MV-4-11 (cell line): ENCODE measurements around the gene ZNF524.

Source experiments
- DNase-seq: peaks from one replicate; lab custom pipeline; 2025; lab: John Stamatoyannopoulos, UW

ZNF524 gene

GRCh38 chr19:55602104-55603001, 2.3 kb downstream of the ZNF524 start:
- DNase-seq: no peak

- no peak for DNase-seq
Observed at GRCh38 chr19:55603115-55603514, 3.0 kb downstream of the ZNF524 start.

GRCh38 chr19:55603581-55604292, 3.6 kb downstream of the ZNF524 start:
- DNase-seq: no peak

GRCh38 chr19:55605207-55605636, 5.1 kb downstream of the ZNF524 start:
- peak; percentile 98 for DNase-seq

- DNase-seq: peak; percentile 75
Observed at GRCh38 chr19:55605637-55606470, 5.8 kb downstream of the ZNF524 start, which contains the start of gene ZNF865. Gene ZNF865 (plus strand): TSS chr19:55605647. CDS start chr19:55613619, 7,972 bp downstream.

GRCh38 chr19:55606471-55606787, 6.3 kb downstream of the ZNF524 start:
- DNase-seq: no peak

GRCh38 chr19:55606817-55607216, 6.7 kb downstream of the ZNF524 start:
- no peak for DNase-seq

GRCh38 chr19:55609326-55609725, 9.2 kb downstream of the ZNF524 start:
- no peak for DNase-seq

GRCh38 chr19:55611300-55611982, 11.4 kb downstream of the ZNF524 start:
- no peak for DNase-seq

- DNase-seq: peak; percentile 51
Observed at GRCh38 chr19:55611983-55612645, 12.0 kb downstream of the ZNF524 start.

- no peak for DNase-seq
Observed at GRCh38 chr19:55613396-55613795, 13.3 kb downstream of the ZNF524 start.

GRCh38 chr19:55613930-55614710, 14.0 kb downstream of the ZNF524 start:
- DNase-seq: no peak

GRCh38 chr19:55614711-55615542, 14.8 kb downstream of the ZNF524 start:
- no peak for DNase-seq

GRCh38 chr19:55615543-55616394, 15.7 kb downstream of the ZNF524 start:
- DNase-seq: no peak

GRCh38 chr19:55616395-55616875, 16.3 kb downstream of the ZNF524 start:
- DNase-seq: no peak

- DNase-seq: no peak
Observed at GRCh38 chr19:55617426-55617825, 17.3 kb downstream of the ZNF524 start.

GRCh38 chr19:55618426-55618825, 18.3 kb downstream of the ZNF524 start:
- DNase-seq: no peak

GRCh38 chr19:55619286-55619685, 19.2 kb downstream of the ZNF524 start:
- DNase-seq: no peak
